Spleen (tissue), 7 donors: Measurements from ENCODE around the gene EGFLAM.
"Not testable (repeated sequence)": the region's sequence is repeated elsewhere in the genome, so short reads cannot be mapped to it uniquely, and the experiment has no call there.

ENCODE experiments used
- CTCF ChIP-seq, 11 experiments: fragments of 200-600 bp in 7 of 11; fragments of 450-650 bp in 4 of 11; sonication (generic) in 4 of 11; IDR thresholded peaks in 8 of 11; conservative IDR thresholded peaks in 3 of 11; 1 replicate in 7 of 11; 2 replicates in 4 of 11; pipeline versions ENCODE4 v1.4.0 to v1.8.0; 2016 to 2021; ENCODE audit warnings: antibody characterized with exemption in 11 of 11, inconsistent platforms in 4 of 11, mild to moderate bottlenecking in 1 of 11
- POLR2AphosphoS5 ChIP-seq, 3 donors: sonication (generic); formaldehyde crosslinking; IDR thresholded peaks; one replicate each; pipeline ENCODE4 v1.5.1; 2017; ENCODE audit warnings: antibody characterized with exemption in 3 of 3
- donor health status: DM: no; HTN: no; CAD: no; lungs with moderate emphysema.
- donor health status: DM: no; HTN: no; CAD: no.
- donor health status: DM: no; HTN: no; CAD: no.

GRCh38 chr5:38415772-38416171 lies 157.4 kb downstream of the EGFLAM start:
- TF ChIP-seq CTCF (IDR thresholded peaks at IDR 0.05 in 8 of 11, conservative IDR thresholded peaks at IDR 0.05 in 3 of 11); POLR2AphosphoS5 (IDR thresholded peaks at IDR 0.05): not testable (repeated sequence)
